Prostate gland (tissue), 2 donors: Measurements from ENCODE around the gene CHSY1. TPM values are rescaled to one million over a fixed set of nuclear protein-coding genes. Genes with fewer than 3 reads are reported as not detected.

Experiments used
- DNase-seq: peaks from one replicate; pipeline ENCODE4 v3.0.0-alpha.2; 2019; ENCODE audit warnings: low spot score
- H3K27ac ChIP-seq, 2 donors: fragments of 200-600 bp; sonication (generic); 2 replicates each; pipeline ENCODE4 v1.5.1; 2017 to 2019
- H3K27me3 ChIP-seq: fragments of 200-600 bp; sonication (generic); replicated peaks from 2 replicates; pipeline ENCODE4 v1.5.1; 2019; ENCODE audit not compliant: insufficient read depth
- H3K36me3 ChIP-seq, 2 donors: fragments of 200-600 bp; sonication (generic); 1 replicate in 1 of 2; 2 replicates in 1 of 2; pipeline versions ENCODE4 v1.5.1 to v1.8.1; 2017 to 2019
- H3K4me1 ChIP-seq: fragments of 200-600 bp; sonication (generic); replicated peaks from 2 replicates; pipeline ENCODE4 v1.5.1; 2019
- H3K4me3 ChIP-seq, 2 donors: fragments of 200-600 bp; sonication (generic); 2 replicates each; pipeline ENCODE4 v1.5.1; 2017 to 2019
- H3K9me3 ChIP-seq: fragments of 200-600 bp; sonication (generic); 2 replicates; pipeline ENCODE4 v1.5.1; 2017
- POLR2A ChIP-seq: fragments of 450-650 bp; IDR thresholded peaks from one replicate; pipeline ENCODE4 v1.6.1; 2016; ENCODE audit warnings: antibody characterized with exemption, mild to moderate bottlenecking
- POLR2AphosphoS5 ChIP-seq: sonication (generic); formaldehyde crosslinking; IDR thresholded peaks from one replicate; pipeline ENCODE4 v1.6.1; 2017; ENCODE audit warnings: antibody characterized with exemption
- WGBS: methylation state at CpG from one replicate; pipeline ENCODE4 v1.1.5; 2018; 5-methylcytosine and 5-hydroxymethylcytosine counted together
- intact Hi-C: fragments of 100-400 bp; cut with DNase I; formaldehyde crosslinking; loops from one replicate; pipeline ENCODE4 v1.14.2; 2022
- total RNA-seq, 2 donors: library from RNA; depleted of rRNA; stranded (reverse); fragments of >200 nt; gene quantifications; one replicate each; pipeline ENCODE4 v1.1.0, GENCODE V29; 2016
- TF ChIP-seq, protein P1 (sequence below), 4 experiments: fragments of 200-600 bp in 2 of 4; fragments of 450-650 bp in 2 of 4; sonication (generic) in 2 of 4; IDR thresholded peaks; 1 replicate in 3 of 4; 2 replicates in 1 of 4; pipeline ENCODE4 v1.5.1; 2016 to 2019; ENCODE audit warnings: antibody characterized with exemption in 4 of 4, mild to moderate bottlenecking in 2 of 4, moderate library complexity in 2 of 4

CHSY1 gene
- total RNA-seq, 2 donors from 2014 or later: 30.4 to 46.4 TPM

DNA sequence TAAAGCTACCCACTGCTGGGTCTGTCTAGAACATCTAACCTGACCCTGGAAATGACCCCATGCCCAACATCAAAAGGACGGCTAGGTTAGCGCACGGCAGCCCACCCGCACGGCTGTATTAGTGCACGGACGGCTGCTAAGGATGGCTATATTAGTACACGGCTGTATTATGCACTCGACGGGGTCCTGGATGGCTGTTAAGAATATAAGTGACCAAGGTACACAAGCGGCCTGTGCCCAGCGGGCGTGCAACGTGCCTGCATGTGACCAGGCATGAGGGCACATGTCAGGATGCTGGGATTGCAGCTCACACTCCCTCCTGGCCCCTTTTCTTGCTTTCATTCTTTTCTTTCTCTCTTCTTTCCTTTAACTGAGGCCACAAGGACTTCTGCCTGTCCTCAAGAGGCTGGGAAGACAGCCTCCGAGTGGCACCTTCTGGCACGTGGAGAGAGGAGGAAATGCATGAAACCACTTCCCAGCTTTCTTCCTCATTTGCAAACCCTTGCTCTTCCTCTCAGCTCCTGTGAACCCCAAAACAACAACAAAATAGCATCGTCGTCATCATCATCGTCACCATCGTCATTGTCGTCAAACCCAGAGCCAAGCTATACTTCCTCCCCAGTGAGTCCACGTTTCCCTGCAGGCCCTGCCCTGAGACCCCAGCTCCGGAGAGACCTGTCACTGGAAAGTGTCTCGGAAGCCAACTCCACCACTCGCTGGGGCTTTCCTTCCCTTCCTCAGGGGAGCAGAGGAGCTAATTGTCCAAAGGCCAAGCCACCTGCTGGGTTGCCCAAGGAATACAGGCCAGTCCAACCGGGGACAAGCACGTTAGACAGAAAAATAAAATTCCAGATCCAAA is 101.8 kb downstream of the CHSY1 start:
- no peak overlapping the region for H3K4me3 ChIP-seq
- H3K27ac ChIP-seq: no peak overlapping the region
- H3K27me3 ChIP-seq: no peaks in the 10 kb centered on the region
- H3K4me1 ChIP-seq: no peaks in the 10 kb centered on the region
- H3K9me3 ChIP-seq: no peaks in the 10 kb centered on the region
- WGBS: 93% methylated on average over 27 of the region's 27 CpGs
- intact Hi-C loops: no loop called here
- DNase-seq: no peak
- TF ChIP-seq POLR2A (no peak), POLR2AphosphoS5 (no peak)
- TF ChIP-seq, protein P1, sequence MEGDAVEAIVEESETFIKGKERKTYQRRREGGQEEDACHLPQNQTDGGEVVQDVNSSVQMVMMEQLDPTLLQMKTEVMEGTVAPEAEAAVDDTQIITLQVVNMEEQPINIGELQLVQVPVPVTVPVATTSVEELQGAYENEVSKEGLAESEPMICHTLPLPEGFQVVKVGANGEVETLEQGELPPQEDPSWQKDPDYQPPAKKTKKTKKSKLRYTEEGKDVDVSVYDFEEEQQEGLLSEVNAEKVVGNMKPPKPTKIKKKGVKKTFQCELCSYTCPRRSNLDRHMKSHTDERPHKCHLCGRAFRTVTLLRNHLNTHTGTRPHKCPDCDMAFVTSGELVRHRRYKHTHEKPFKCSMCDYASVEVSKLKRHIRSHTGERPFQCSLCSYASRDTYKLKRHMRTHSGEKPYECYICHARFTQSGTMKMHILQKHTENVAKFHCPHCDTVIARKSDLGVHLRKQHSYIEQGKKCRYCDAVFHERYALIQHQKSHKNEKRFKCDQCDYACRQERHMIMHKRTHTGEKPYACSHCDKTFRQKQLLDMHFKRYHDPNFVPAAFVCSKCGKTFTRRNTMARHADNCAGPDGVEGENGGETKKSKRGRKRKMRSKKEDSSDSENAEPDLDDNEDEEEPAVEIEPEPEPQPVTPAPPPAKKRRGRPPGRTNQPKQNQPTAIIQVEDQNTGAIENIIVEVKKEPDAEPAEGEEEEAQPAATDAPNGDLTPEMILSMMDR (IDR thresholded peaks at IDR 0.05): no peak
- H3K36me3 ChIP-seq: no peaks in the 10 kb centered on the region

DNA sequence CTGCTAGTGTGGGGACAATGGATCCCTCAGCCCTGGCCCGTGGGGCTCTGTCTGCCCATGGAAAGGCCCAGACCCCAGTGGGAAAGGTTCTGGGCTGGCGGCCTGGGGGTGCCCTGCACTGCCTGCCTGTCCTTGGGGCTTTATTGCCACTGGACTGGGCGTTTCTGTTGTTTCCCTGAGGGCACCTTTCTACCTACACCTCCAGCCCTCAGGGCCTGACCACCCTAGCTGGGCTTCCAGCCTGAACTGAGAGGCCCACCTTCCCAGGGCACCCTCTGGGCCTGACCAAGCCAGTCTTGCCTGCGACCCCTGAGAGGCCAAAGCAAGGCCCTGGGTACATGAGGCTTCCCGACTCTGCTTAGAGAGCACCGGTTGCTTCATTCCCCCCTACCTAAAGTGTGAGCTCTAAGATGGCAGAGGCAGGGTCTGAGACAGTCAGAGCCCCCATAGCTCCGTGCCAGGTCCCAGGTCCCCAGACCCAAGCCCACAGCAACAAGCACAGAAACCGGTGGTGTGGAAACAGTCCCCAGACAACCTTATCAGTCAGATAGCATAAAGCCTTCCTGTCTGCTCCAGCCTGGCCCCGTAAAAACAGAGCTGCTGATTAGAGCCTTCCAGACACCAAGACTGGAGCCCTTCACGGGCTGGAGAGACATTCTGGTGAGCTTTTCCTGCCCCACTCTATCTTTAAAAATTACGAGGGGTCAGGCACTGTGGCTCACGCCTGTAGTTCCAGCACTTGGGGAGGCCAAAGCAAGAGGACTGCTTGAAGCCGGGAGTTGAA is 102.8 kb downstream of the CHSY1 start:
- no peaks in the 10 kb centered on the region for H3K36me3 ChIP-seq
- H3K9me3 ChIP-seq: no peaks in the 10 kb centered on the region
- H3K27ac ChIP-seq: no peak overlapping the region
- TF ChIP-seq POLR2A: no peak
- TF ChIP-seq POLR2AphosphoS5: no peak
- TF ChIP-seq, protein P1 (IDR thresholded peaks at IDR 0.05): no peak
- intact Hi-C loops: no loop called here
- WGBS: 85% methylated on average over 13 of the region's 13 CpGs
- H3K27me3 ChIP-seq: no peaks in the 10 kb centered on the region
- no peak for DNase-seq
- no peak overlapping the region for H3K4me3 ChIP-seq
- no peaks in the 10 kb centered on the region for H3K4me1 ChIP-seq

DNA sequence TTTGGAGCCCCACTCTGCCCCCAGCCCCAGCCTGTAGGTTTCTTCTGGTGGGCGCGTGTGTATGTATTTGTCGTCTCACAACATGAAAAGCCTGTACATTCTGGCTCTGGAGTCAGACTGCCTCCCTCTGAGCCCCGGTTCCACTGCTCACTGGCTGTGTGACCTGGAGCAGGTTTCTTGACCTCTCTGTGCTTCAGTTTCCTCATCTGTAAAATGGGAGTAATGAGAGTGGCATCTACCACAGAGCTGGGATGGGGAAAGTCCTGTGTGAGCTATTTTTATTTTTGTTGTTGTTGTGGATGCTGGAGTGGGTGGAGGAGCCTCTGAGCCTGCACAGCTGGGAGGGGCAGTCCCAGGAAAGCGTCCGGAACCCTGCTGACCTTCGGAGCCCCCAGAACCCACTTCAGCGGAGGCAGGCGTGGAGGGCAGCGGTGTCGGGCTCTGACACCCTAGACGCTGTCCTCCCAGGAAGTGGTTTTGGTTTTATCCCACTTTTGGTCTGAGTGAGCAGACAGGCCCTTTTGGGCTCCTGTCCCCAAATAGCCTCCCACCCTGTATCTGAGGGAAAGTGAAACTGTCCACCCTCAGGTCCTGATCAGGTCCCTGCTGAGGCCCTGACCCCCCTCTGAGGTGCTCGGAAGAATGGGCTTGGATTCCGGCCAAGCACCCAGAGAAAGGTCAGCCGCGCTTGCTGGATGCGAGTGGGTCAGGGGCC is 103.5 kb downstream of the CHSY1 start:
- WGBS: 82% methylated on average over 17 of the region's 17 CpGs
- intact Hi-C loops: no loop called here
- Histone ChIP-seq H3K27me3 (no peaks in the 10 kb centered on the region), H3K4me1 (no peaks in the 10 kb centered on the region), H3K4me3 (no peak overlapping the region), H3K27ac (no peak overlapping the region), H3K9me3 (no peaks in the 10 kb centered on the region), H3K36me3 (no peaks in the 10 kb centered on the region)
- TF ChIP-seq, protein P1 (IDR thresholded peaks at IDR 0.05): no peak
- TF ChIP-seq POLR2A (no peak), POLR2AphosphoS5 (no peak)
- DNase-seq: no peak

DNA sequence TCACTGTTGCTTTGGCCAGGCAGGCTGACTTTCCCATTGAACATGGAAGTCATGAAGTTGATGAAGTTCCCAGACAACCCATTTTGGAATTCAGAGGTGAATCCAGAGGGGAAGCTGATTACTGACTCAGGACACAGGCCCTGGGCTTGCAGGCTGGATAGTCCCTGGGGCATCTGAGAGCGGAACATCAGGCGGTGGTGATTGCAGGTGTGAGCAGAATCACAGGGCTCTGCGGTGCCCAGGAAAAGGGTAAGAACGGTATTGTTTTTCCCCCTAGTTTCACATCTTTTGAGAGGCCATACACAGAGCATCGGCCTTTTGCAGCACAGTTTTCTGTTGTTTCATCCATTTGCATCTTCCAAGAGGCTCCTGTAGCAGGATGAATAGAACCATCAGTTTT is 104.7 kb downstream of the CHSY1 start:
- intact Hi-C loops: no loop called here
- Histone ChIP-seq H3K4me3 (no peak overlapping the region), H3K9me3 (no peaks in the 10 kb centered on the region), H3K4me1 (no peaks in the 10 kb centered on the region), H3K36me3 (no peaks in the 10 kb centered on the region), H3K27ac (no peak overlapping the region), H3K27me3 (no peaks in the 10 kb centered on the region)
- TF ChIP-seq, protein P1 (IDR thresholded peaks at IDR 0.05): no peak
- TF ChIP-seq POLR2A (no peak), POLR2AphosphoS5 (no peak)
- DNase-seq: no peak
- WGBS: 76% methylated on average over 5 of the region's 5 CpGs
